ENCODE measurements around the gene C1QTNF9.
"Not testable (repeated sequence)": the region's sequence is repeated elsewhere in the genome, so short reads cannot be mapped to it uniquely, and the experiment has no call there.

C1QTNF9 gene

GRCh38 chr13:24282256-24282655 lies 27.1 kb upstream of the C1QTNF9 start:
- no peak for DNase-seq (ENCODE audit: low spot score)

- DNase-seq (ENCODE audit: low spot score): no peak
Observed at GRCh38 chr13:24284889-24285565, 24.4 kb upstream of the C1QTNF9 start.

GRCh38 chr13:24286624-24287023 lies 22.8 kb upstream of the C1QTNF9 start:
- DNase-seq (ENCODE audit: low spot score): no peak

GRCh38 chr13:24287748-24288287 lies 21.6 kb upstream of the C1QTNF9 start:
- DNase-seq (ENCODE audit: low spot score): no peak

GRCh38 chr13:24288870-24289269 lies 20.5 kb upstream of the C1QTNF9 start:
- DNase-seq (ENCODE audit: low spot score): no peak

- no peak for DNase-seq (ENCODE audit: low spot score)
Observed at GRCh38 chr13:24290280-24290932, 19.0 kb upstream of the C1QTNF9 start.

GRCh38 chr13:24292481-24292880 lies 16.9 kb upstream of the C1QTNF9 start:
- no peak for DNase-seq (ENCODE audit: low spot score)

GRCh38 chr13:24293746-24294145 lies 15.6 kb upstream of the C1QTNF9 start:
- no peak for DNase-seq (ENCODE audit: low spot score)

GRCh38 chr13:24299488-24300114 lies 9.8 kb upstream of the C1QTNF9 start:
- no peak for DNase-seq (ENCODE audit: low spot score)

- DNase-seq (ENCODE audit: low spot score): no peak
Observed at GRCh38 chr13:24301434-24301833, 7.9 kb upstream of the C1QTNF9 start.

GRCh38 chr13:24301911-24302310 lies 7.5 kb upstream of the C1QTNF9 start:
- no peak for DNase-seq (ENCODE audit: low spot score)

- DNase-seq (ENCODE audit: low spot score): no peak
Observed at GRCh38 chr13:24304620-24305019, 4.8 kb upstream of the C1QTNF9 start.

GRCh38 chr13:24306632-24307031 lies 2.7 kb upstream of the C1QTNF9 start:
- DNase-seq (ENCODE audit: low spot score): peak; percentile 50

GRCh38 chr13:24307211-24308067 lies 1.9 kb upstream of the C1QTNF9 start:
- DNase-seq (ENCODE audit: low spot score): no peak

- DNase-seq (ENCODE audit: low spot score): no peak
Observed at GRCh38 chr13:24308068-24308445, 1.3 kb upstream of the C1QTNF9 start.

- DNase-seq (ENCODE audit: low spot score): no peak
Observed at GRCh38 chr13:24308488-24309020, 826 bp upstream of the C1QTNF9 start.

- DNase-seq (ENCODE audit: low spot score): peak; percentile 18
Observed at GRCh38 chr13:24313439-24313838, 4.1 kb downstream of the C1QTNF9 start.

GRCh38 chr13:24317835-24318234 lies 8.5 kb downstream of the C1QTNF9 start:
- DNase-seq (ENCODE audit: low spot score): not testable (repeated sequence)

GRCh38 chr13:24318878-24319277 lies 9.5 kb downstream of the C1QTNF9 start:
- DNase-seq (ENCODE audit: low spot score): not testable (repeated sequence)

GRCh38 chr13:24319641-24320040 lies 10.3 kb downstream of the C1QTNF9 start:
- DNase-seq (ENCODE audit: low spot score): not testable (repeated sequence)

- DNase-seq (ENCODE audit: low spot score): not testable (repeated sequence)
Observed at GRCh38 chr13:24321416-24321815, 12.0 kb downstream of the C1QTNF9 start.

- DNase-seq (ENCODE audit: low spot score): not testable (repeated sequence)
Observed at GRCh38 chr13:24322470-24322869, 13.1 kb downstream of the C1QTNF9 start.
